Gastroesophageal sphincter (tissue), 4 donors: ENCODE measurements around the gene KDM4C. TPM values are rescaled to one million over a fixed set of nuclear protein-coding genes. Genes with fewer than 3 reads are reported as not detected.
"Not testable (repeated sequence)": the region's sequence is repeated elsewhere in the genome, so short reads cannot be mapped to it uniquely, and the experiment has no call there.

ENCODE experiments used
- ATAC-seq: fragments of 150-250 bp; one replicate; pipeline ENCODE4 v1.9.1; 2016; ENCODE audit warnings: mild to moderate bottlenecking, moderate library complexity
- H3K27ac ChIP-seq, 4 donors: fragments of 200-600 bp; sonication (generic) in 3 of 4; 1 replicate in 3 of 4; 2 replicates in 1 of 4; pipeline ENCODE4 v1.5.1; 2016 to 2019
- H3K27me3 ChIP-seq: fragments of 200-600 bp; sonication (generic); one replicate; pipeline ENCODE4 v1.5.1; 2019
- H3K36me3 ChIP-seq, 2 donors: fragments of 200-600 bp; sonication (generic); one replicate each; pipeline ENCODE4 v1.5.1; 2019; ENCODE audit warnings: control low read depth in 1 of 2
- H3K4me1 ChIP-seq, 3 donors: fragments of 200-600 bp; sonication (generic); 1 replicate in 2 of 3; 2 replicates in 1 of 3; pipeline ENCODE4 v1.5.1; 2016 to 2019; ENCODE audit warnings: control low read depth in 2 of 3
- H3K4me3 ChIP-seq, 2 donors: fragments of 200-600 bp; sonication (generic); one replicate each; pipeline ENCODE4 v1.5.1; 2019; ENCODE audit warnings: mild to moderate bottlenecking in 1 of 2, moderate library complexity in 1 of 2
- H3K9me3 ChIP-seq, 3 donors: fragments of 200-600 bp; sonication (generic); one replicate each; pipeline ENCODE4 v1.5.1; 2017 to 2019; ENCODE audit warnings: control low read depth in 2 of 3
- EP300 ChIP-seq: sonication (generic); formaldehyde crosslinking; IDR thresholded peaks from one replicate; pipeline ENCODE4 v1.6.1; 2017; ENCODE audit warnings: antibody characterized with exemption, mild to moderate bottlenecking
- POLR2A ChIP-seq, 2 donors: fragments of 450-650 bp; IDR thresholded peaks; one replicate each; pipeline ENCODE4 v1.6.1; 2017; ENCODE audit warnings: antibody characterized with exemption in 2 of 2, mild to moderate bottlenecking in 2 of 2, moderate library complexity in 1 of 2
- POLR2AphosphoS5 ChIP-seq: sonication (generic); formaldehyde crosslinking; IDR thresholded peaks from one replicate; pipeline ENCODE4 v1.6.1; 2017; ENCODE audit warnings: antibody characterized with exemption
- WGBS, 2 donors: methylation state at CpG; one replicate each; pipeline ENCODE4 v1.1.5; 2018; ENCODE audit warnings: low coverage in 1 of 2; 5-methylcytosine and 5-hydroxymethylcytosine counted together
- total RNA-seq, 4 donors: library from RNA; depleted of rRNA; stranded (reverse); fragments of >200 nt; gene quantifications; one replicate each; pipeline ENCODE4 v1.1.0, GENCODE V29; 2016
- TF ChIP-seq, protein P1 (sequence below), 4 experiments: fragments of 200-600 bp in 2 of 4; fragments of 450-650 bp in 2 of 4; sonication (generic) in 1 of 4; IDR thresholded peaks; one replicate each; pipeline ENCODE4 v1.5.1; 2017 to 2019; ENCODE audit warnings: antibody characterized with exemption in 4 of 4, mild to moderate bottlenecking in 2 of 4, moderate library complexity in 2 of 4

Gene KDM4C
- total RNA-seq, 4 donors from 2014 or later = 17.7 to 65.2 (median 29.5) TPM

DNA sequence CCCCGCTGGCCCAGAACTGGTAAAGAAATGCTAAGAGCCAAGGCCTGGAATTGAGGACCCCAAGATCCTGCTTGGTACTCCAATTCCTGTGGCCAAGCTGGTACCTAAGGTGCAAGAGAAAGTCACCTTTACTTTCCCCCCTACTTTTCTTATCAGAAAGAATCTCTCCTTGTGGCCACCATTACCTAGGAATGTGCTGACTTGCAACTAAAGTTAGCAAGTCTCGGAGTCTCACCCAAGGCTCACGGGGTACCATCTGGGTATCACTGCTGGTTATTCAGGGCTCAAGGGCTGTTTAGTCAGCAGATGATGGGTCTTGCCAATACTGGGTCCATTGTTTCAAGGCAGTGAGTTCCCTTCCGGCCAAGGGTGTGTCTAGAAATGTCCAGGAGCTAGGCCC is 270.2 kb downstream of the KDM4C start:
- Histone ChIP-seq H3K4me3 (no peak overlapping the region), H3K9me3 (no peaks in the 10 kb centered on the region), H3K4me1 (peaks cover 0 to under 1% (median 0%) of the 10 kb centered on the region in 3 donors), H3K27me3 (no peaks in the 10 kb centered on the region), H3K27ac (no peak overlapping the region), H3K36me3 (peaks cover 0 to 26% of the 10 kb centered on the region in 2 donors)
- WGBS, 2 donors = 83 to 92% methylated on average over 1 to 4 of the region's 4 CpGs
- ATAC-seq = no peak
- TF ChIP-seq POLR2A (IDR thresholded peaks at IDR 0.05) = no peak
- TF ChIP-seq, protein P1, sequence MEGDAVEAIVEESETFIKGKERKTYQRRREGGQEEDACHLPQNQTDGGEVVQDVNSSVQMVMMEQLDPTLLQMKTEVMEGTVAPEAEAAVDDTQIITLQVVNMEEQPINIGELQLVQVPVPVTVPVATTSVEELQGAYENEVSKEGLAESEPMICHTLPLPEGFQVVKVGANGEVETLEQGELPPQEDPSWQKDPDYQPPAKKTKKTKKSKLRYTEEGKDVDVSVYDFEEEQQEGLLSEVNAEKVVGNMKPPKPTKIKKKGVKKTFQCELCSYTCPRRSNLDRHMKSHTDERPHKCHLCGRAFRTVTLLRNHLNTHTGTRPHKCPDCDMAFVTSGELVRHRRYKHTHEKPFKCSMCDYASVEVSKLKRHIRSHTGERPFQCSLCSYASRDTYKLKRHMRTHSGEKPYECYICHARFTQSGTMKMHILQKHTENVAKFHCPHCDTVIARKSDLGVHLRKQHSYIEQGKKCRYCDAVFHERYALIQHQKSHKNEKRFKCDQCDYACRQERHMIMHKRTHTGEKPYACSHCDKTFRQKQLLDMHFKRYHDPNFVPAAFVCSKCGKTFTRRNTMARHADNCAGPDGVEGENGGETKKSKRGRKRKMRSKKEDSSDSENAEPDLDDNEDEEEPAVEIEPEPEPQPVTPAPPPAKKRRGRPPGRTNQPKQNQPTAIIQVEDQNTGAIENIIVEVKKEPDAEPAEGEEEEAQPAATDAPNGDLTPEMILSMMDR (IDR thresholded peaks at IDR 0.05) = no peak
- TF ChIP-seq POLR2AphosphoS5 = no peak
- no peak for TF ChIP-seq EP300

- ATAC-seq = no peak
- no peak for TF ChIP-seq POLR2A (IDR thresholded peaks at IDR 0.05)
- TF ChIP-seq, protein P1 (IDR thresholded peaks at IDR 0.05) = no peak
- TF ChIP-seq POLR2AphosphoS5 = no peak
- TF ChIP-seq EP300 = no peak
- Histone ChIP-seq H3K27me3 (no peaks in the 10 kb centered on the region), H3K36me3 (peaks cover 0 to 26% of the 10 kb centered on the region in 2 donors), H3K4me3 (no peak overlapping the region), H3K4me1 (peaks cover 0 to 6% (median 0%) of the 10 kb centered on the region in 3 donors), H3K9me3 (no peaks in the 10 kb centered on the region), H3K27ac (no peak overlapping the region)
- 92 to 98% methylated on average over 4 to 10 of the region's 10 CpGs for WGBS, 2 donors
Observed at GRCh38 chr9:7028591-7028990, 270.8 kb downstream of the KDM4C start.

DNA sequence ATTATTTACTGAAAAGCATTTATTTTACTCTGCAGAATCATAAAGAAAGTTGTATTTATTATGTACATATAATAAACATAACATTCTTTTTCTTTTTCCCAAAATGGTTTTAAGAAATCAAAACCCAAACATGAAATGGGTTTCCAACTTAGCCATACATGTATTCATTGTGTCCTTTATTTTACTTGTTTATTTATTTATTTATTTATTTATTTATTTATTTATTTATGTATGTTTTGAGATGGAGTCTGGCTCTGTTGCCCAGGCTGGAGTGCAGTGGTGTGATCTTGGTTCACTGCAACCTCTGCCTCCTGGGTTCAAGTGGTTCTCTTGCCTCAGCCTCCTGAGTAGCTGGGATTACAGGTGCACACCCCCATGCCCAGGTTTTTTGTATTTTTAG is 273.2 kb downstream of the KDM4C start:
- not testable (repeated sequence) for H3K4me3 ChIP-seq, ATAC-seq, H3K27me3 ChIP-seq, H3K27ac ChIP-seq, H3K9me3 ChIP-seq
- peaks cover 0 to 23% of the 10 kb centered on the region in 2 donors for H3K36me3 ChIP-seq
- peaks cover 0 to 10% (median 0%) of the 10 kb centered on the region in 3 donors for H3K4me1 ChIP-seq

- ATAC-seq = no peak
- no peak for TF ChIP-seq POLR2AphosphoS5
- TF ChIP-seq, protein P1 (IDR thresholded peaks at IDR 0.05) = no peak
- TF ChIP-seq EP300 = no peak
- TF ChIP-seq POLR2A (IDR thresholded peaks at IDR 0.05) = no peak
- peaks cover 0 to 10% (median 0%) of the 10 kb centered on the region in 3 donors for H3K4me1 ChIP-seq
- H3K36me3 ChIP-seq = peaks cover 0 to 7% of the 10 kb centered on the region in 2 donors
- no peak overlapping the region for H3K27ac ChIP-seq
- no peaks in the 10 kb centered on the region for H3K27me3 ChIP-seq
- no peak overlapping the region for H3K4me3 ChIP-seq
- no peaks in the 10 kb centered on the region for H3K9me3 ChIP-seq
- 50 to 51% methylated on average over 3 to 5 of the region's 5 CpGs for WGBS, 2 donors
Observed at GRCh38 chr9:7033076-7034045, 275.6 kb downstream of the KDM4C start.

DNA sequence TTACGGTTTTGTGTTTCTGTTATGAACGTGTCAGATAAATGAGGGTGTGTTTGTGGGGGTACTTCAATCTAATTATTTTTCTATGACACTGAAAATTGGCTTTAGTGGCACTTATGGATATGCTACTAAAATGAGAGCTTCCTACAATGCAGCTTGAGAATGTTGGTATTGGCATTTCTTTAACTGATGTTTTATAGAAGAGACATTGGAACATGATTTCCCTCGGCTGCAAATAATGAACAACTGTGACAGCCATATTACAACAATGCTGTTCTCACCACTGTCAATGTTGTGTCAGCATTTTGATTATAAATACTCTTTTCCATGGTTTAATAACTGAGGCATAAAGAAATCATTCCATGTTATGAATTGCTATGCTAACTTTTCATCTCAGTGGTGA is 279.4 kb downstream of the KDM4C start:
- Histone ChIP-seq H3K27ac (no peak overlapping the region), H3K9me3 (no peaks in the 10 kb centered on the region), H3K4me3 (no peak overlapping the region), H3K27me3 (no peaks in the 10 kb centered on the region), H3K36me3 (peaks cover 0 to 5% of the 10 kb centered on the region in 2 donors), H3K4me1 (peaks cover 0 to 10% (median 0%) of the 10 kb centered on the region in 3 donors)
- TF ChIP-seq, protein P1 (IDR thresholded peaks at IDR 0.05) = no peak
- TF ChIP-seq EP300 = no peak
- TF ChIP-seq POLR2A (IDR thresholded peaks at IDR 0.05) = no peak
- TF ChIP-seq POLR2AphosphoS5 = no peak
- 56 to 91% methylated on average over 2 to 3 of the region's 3 CpGs for WGBS, 2 donors
- ATAC-seq = no peak
